Breast epithelium (tissue), 3 donors: ENCODE data around the gene TNS3.

Experiments
- CTCF ChIP-seq, 3 donors: fragments of 450-650 bp; IDR thresholded peaks; one replicate each; pipeline ENCODE4 v1.5.1; 2016 to 2017; ENCODE audit warnings: antibody characterized with exemption in 3 of 3, mild to moderate bottlenecking in 3 of 3, moderate library complexity in 3 of 3
- POLR2A ChIP-seq: fragments of 450-650 bp; IDR thresholded peaks from one replicate; pipeline ENCODE4 v1.6.1; 2016; ENCODE audit warnings: antibody characterized with exemption, mild to moderate bottlenecking, moderate library complexity
- POLR2AphosphoS5 ChIP-seq, 3 donors: sonication (generic); formaldehyde crosslinking; IDR thresholded peaks; one replicate each; pipeline ENCODE4 v1.6.1; 2017; ENCODE audit warnings: antibody characterized with exemption in 3 of 3

GRCh38 chr7:47280114-47280513, 301.8 kb downstream of the TNS3 start:
- TF ChIP-seq CTCF (IDR thresholded peaks at IDR 0.05) = no peak
- TF ChIP-seq POLR2AphosphoS5 (IDR thresholded peaks at IDR 0.05) = no peak
- no peak for TF ChIP-seq POLR2A
